Upper lobe of left lung (tissue), 6 donors: ENCODE data around the gene NRXN3. TPM values are rescaled to one million over a fixed set of nuclear protein-coding genes. Genes with fewer than 3 reads are reported as not detected.

ENCODE experiments used
- ATAC-seq, 2 donors: fragments of 200-7000 bp; cut with Tn5 transposase; one replicate each; pipeline ENCODE4 v1.9.1; 2022; ENCODE audit warnings: mild to moderate bottlenecking in 2 of 2, moderate library complexity in 2 of 2; ENCODE audit not compliant: low FRiP score in 2 of 2
- DNase-seq, 2 donors: peaks; one replicate each; pipeline ENCODE4 v3.0.0-alpha.2; 2019 to 2020
- H3K27ac ChIP-seq, 4 donors: fragments of 200-600 bp; sonication (generic); one replicate each; pipeline ENCODE4 v1.5.1; 2016 to 2019
- H3K27me3 ChIP-seq, 4 donors: fragments of 200-600 bp; sonication (generic); one replicate each; pipeline ENCODE4 v1.5.1; 2017 to 2019
- H3K36me3 ChIP-seq, 4 donors: fragments of 200-600 bp; sonication (generic); one replicate each; pipeline ENCODE4 v1.5.1; 2016 to 2019
- H3K4me1 ChIP-seq, 4 donors: fragments of 200-600 bp; sonication (generic); one replicate each; pipeline ENCODE4 v1.5.1; 2018 to 2019
- H3K4me3 ChIP-seq, 4 donors: fragments of 200-600 bp; sonication (generic); one replicate each; pipeline ENCODE4 v1.5.1; 2017 to 2019; ENCODE audit warnings: mild to moderate bottlenecking in 2 of 4, moderate library complexity in 1 of 4
- H3K9me3 ChIP-seq, 4 donors: fragments of 200-600 bp; sonication (generic); one replicate each; pipeline ENCODE4 v1.5.1; 2018 to 2019
- CTCF ChIP-seq, 6 experiments: fragments of 450-650 bp in 4 of 6; fragments of 200-600 bp in 2 of 6; sonication (generic) in 2 of 6; IDR thresholded peaks; one replicate each; pipeline ENCODE4 v1.5.1; 2016 to 2019; ENCODE audit warnings: antibody characterized with exemption in 6 of 6
- EP300 ChIP-seq, 4 donors: sonication (generic); formaldehyde crosslinking; IDR thresholded peaks; one replicate each; pipeline ENCODE4 v1.5.1; 2017; ENCODE audit warnings: antibody characterized with exemption in 4 of 4, control low read depth in 2 of 4
- POLR2A ChIP-seq, 4 donors: fragments of 450-650 bp; IDR thresholded peaks; one replicate each; pipeline ENCODE4 v1.5.1; 2016 to 2017; ENCODE audit warnings: antibody characterized with exemption in 4 of 4, mild to moderate bottlenecking in 2 of 4
- POLR2AphosphoS5 ChIP-seq, 2 donors: sonication (generic); formaldehyde crosslinking; IDR thresholded peaks; one replicate each; pipeline ENCODE4 v1.5.1; 2017; ENCODE audit warnings: antibody characterized with exemption in 2 of 2
- WGBS, 2 donors: methylation state at CpG; one replicate each; pipeline ENCODE4 v1.1.5; 2017 to 2018; 5-methylcytosine and 5-hydroxymethylcytosine counted together
- total RNA-seq, 6 donors: library from RNA; depleted of rRNA in 4 of 6; stranded (reverse); fragments of >200 nt in 4 of 6; gene quantifications; one replicate each; pipeline versions ENCODE4 v1.1.0 to v1.2.1, GENCODE V29; 2016 to 2021
- donor health status: DM: no; HTN: no; CAD: no; lungs with moderate emphysema.
- donor health status: DM: no; HTN: yes; CAD: no; lungs with severe emphysema.

The NRXN3 gene
- total RNA-seq, 6 donors from 2014 or later: 4.4 to 14.9 (median 7.2) TPM

DNA sequence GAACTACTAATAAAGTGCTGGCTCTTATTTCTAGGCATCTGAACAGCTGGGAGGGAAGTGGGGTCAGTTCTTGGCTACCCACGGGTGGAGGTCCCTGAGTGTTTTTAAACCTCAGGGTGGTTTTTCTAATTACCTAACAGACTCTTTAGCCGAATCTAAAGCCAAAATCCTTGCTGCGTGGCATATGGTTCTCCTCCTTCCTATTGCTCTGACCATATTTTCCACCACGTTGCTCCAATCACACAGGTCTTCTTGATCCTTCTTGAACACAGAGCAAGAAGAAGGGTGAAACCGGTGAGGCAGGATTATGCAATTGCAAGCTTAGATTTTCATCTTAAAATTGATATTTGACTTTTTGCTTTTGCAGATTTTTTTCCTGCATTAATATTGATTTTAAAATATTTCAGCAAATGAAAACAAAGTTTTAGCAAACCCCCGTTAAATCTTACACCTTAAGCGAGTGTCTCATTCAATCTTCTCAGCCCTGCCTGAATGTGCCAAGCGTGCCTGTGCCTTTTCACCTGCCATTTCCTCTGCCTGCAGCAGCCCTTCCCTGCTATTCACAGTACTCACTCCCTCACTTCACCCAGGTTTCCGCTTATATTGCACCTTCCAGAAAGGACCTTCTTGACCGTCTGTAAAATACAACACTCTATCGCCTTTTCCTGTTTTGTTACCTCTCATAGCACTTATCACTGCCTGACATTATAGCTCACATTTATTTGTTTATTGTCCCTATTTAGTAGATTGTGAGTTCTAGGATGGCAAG lies 1535.1 kb downstream of the NRXN3 start:
- H3K4me1 ChIP-seq: no peaks in the 10 kb centered on the region
- TF ChIP-seq EP300 (IDR thresholded peaks at IDR 0.05) (no peak), POLR2AphosphoS5 (IDR thresholded peaks at IDR 0.05) (no peak), CTCF (IDR thresholded peaks at IDR 0.05) (no peak), POLR2A (IDR thresholded peaks at IDR 0.05) (no peak)
- 83 to 85% methylated on average over 11 of the region's 11 CpGs for WGBS, 2 donors
- H3K27ac ChIP-seq: no peak overlapping the region
- no peaks in the 10 kb centered on the region for H3K36me3 ChIP-seq
- no peaks in the 10 kb centered on the region for H3K9me3 ChIP-seq
- H3K4me3 ChIP-seq: no peak overlapping the region
- DNase-seq: no peak
- no peak for ATAC-seq
- no peaks in the 10 kb centered on the region for H3K27me3 ChIP-seq

DNA sequence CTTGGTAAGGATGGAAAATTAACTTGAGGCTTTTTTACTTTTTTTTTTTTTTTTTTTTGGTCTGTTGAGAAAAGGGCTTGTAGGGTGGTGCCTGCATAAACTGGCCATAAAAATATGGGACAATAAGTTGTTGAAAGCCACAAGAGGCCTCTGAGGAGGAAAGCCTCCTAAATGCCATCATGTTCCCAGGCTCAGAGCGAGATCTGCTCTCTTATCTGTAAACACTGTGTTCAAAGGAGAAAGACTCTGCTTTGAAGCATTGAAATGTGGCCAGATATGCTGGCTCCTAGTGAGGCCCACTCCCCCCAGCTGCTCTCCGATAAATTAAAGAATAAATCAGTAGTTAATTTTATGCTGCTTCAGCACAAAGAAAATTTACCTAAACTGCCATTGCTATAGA lies 1536.2 kb downstream of the NRXN3 start:
- 56 to 59% methylated on average over 2 of the region's 2 CpGs for WGBS, 2 donors
- Histone ChIP-seq H3K4me1 (no peaks in the 10 kb centered on the region), H3K4me3 (no peak overlapping the region), H3K27me3 (no peaks in the 10 kb centered on the region), H3K36me3 (no peaks in the 10 kb centered on the region), H3K27ac (no peak overlapping the region), H3K9me3 (no peaks in the 10 kb centered on the region)
- DNase-seq: no peak
- no peak for ATAC-seq
- no peak for TF ChIP-seq CTCF (IDR thresholded peaks at IDR 0.05)
- TF ChIP-seq POLR2AphosphoS5 (IDR thresholded peaks at IDR 0.05): no peak

DNA sequence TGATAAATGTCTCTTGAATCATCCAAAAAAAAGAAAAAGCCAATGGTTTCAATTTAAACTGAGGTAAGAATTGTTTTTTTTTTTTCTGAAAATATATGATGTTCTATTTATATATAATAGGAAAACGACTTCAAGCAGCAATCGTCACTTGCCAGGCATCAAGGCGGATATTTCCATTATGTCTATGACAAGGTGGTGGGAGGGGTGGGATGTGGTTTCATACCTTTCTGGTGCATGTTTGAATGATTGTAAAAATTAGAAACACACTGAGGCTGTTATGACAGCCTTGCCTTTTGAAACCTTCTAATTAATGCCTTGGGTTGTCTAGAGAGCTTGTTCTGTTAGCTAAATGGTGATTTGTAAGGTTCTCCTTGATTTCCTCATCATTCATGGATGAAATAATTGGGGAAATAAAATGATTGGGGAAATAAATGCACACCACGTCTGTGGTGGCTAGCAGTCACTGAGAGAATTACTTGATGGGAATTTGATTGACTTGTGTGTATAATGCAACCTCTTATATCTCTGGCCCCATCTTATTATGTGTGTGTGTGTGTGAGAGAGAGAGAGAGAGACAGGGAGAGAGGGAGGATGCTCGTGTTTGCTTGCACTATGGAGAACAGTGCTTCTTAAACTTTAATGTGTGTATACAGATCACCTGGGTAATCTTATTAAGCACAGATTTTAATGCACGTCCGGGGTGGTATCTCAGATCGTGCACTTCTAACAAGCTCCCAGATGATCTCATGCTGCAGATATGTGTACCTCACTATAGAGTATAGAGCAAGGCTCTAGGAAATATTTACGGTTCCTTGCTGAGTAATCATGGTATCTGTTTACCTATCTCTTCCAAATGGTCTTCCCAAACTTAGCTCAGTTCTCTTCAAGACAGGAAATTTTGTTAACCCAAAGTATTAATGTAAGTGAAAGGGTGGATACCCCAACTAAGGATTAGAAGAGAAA lies 1538.5 kb downstream of the NRXN3 start:
- H3K4me3 ChIP-seq: no peak overlapping the region
- no peaks in the 10 kb centered on the region for H3K9me3 ChIP-seq
- DNase-seq: no peak
- H3K27me3 ChIP-seq: no peaks in the 10 kb centered on the region
- 67 to 72% methylated on average over 9 of the region's 9 CpGs for WGBS, 2 donors
- H3K27ac ChIP-seq: no peak overlapping the region
- TF ChIP-seq POLR2A (IDR thresholded peaks at IDR 0.05): no peak
- no peak for TF ChIP-seq EP300 (IDR thresholded peaks at IDR 0.05)
- no peak for TF ChIP-seq POLR2AphosphoS5 (IDR thresholded peaks at IDR 0.05)
- no peak for TF ChIP-seq CTCF (IDR thresholded peaks at IDR 0.05)
- no peaks in the 10 kb centered on the region for H3K4me1 ChIP-seq
- H3K36me3 ChIP-seq: no peaks in the 10 kb centered on the region
- no peak for ATAC-seq

DNA sequence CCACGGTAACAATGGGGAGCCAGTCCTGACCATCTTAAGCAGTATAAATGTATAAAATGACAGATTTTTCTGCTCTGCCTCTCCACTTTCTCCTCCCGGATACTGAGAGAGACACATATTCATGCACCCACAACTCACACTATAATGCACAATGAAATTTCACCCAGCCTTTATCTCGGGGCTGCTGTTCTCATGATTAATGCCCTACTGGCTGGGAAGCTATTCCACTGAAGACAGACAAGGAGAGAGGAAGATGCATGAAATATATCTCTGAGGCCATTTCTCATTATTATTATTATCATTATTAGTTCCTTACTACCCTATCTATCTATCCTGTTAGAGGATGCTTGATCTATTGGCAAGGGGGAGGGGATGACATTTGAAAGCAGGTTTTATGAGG lies 1539.4 kb downstream of the NRXN3 start:
- no peaks in the 10 kb centered on the region for H3K9me3 ChIP-seq
- DNase-seq (no peak), ATAC-seq (no peak)
- no peaks in the 10 kb centered on the region for H3K4me1 ChIP-seq
- no peaks in the 10 kb centered on the region for H3K27me3 ChIP-seq
- no peaks in the 10 kb centered on the region for H3K36me3 ChIP-seq
- TF ChIP-seq CTCF (IDR thresholded peaks at IDR 0.05): no peak
- no peak for TF ChIP-seq POLR2AphosphoS5 (IDR thresholded peaks at IDR 0.05)
- no peak for TF ChIP-seq POLR2A (IDR thresholded peaks at IDR 0.05)
- no peak for TF ChIP-seq EP300 (IDR thresholded peaks at IDR 0.05)
- H3K4me3 ChIP-seq: no peak overlapping the region
- WGBS, 2 donors: 67 to 74% methylated on average over 3 of the region's 3 CpGs
- H3K27ac ChIP-seq: no peak overlapping the region
